ENCODE results near the gene KCNH6. TPM values are rescaled to one million over a fixed set of nuclear protein-coding genes. Genes with fewer than 3 reads are reported as not detected.

The KCNH6 gene
- total RNA-seq, 8 experiments from 2014 or later, result 0.05 to 0.78 (median 0.11) TPM; not detected in 2

- H3K27ac ChIP-seq, result no peak overlapping the region
- WGBS, 10 experiments, result 50 to 100% (median 60%) methylated on average over 1 to 2 of the region's 11 CpGs; no CpG with 5 or more reads in 7 of the 10 experiments
- ATAC-seq (replicated peaks in 6 of 8), result no peak
- H3K4me1 ChIP-seq (replicated peaks in 1 of 2), result peaks cover 9 to 10% of the 10 kb centered on the region in 2 donors
- no peak overlapping the region for H3K4me3 ChIP-seq
- in situ Hi-C loops (cut with MboI; ENCODE audit: low pct_unique_long_range_greater_than_20kb in 2 of 9, low sequenced_read_pairs in 9 of 9, unreplicated experiment in 9 of 9), result no loop called here
Observed at GRCh38 chr17:63480826-63481487, 42.2 kb upstream of the KCNH6 start.

GRCh38 chr17:63481488-63481870 is 41.7 kb upstream of the KCNH6 start:
- WGBS, 10 experiments, result 68 to 93% (median 84%) methylated on average over 4 to 7 of the region's 16 CpGs; no CpG with 5 or more reads in 6 of the 10 experiments
- Histone ChIP-seq H3K4me3 (no peak overlapping the region), H3K4me1 (replicated peaks in 1 of 2) (peaks cover 6 to 8% of the 10 kb centered on the region in 2 donors), H3K27ac (no peak overlapping the region)
- no peak for ATAC-seq (replicated peaks in 6 of 8)
- in situ Hi-C loops (cut with MboI; ENCODE audit: low pct_unique_long_range_greater_than_20kb in 2 of 9, low sequenced_read_pairs in 9 of 9, unreplicated experiment in 9 of 9), result no loop called here

- in situ Hi-C loops (cut with MboI; ENCODE audit: low pct_unique_long_range_greater_than_20kb in 2 of 9, low sequenced_read_pairs in 9 of 9, unreplicated experiment in 9 of 9), result no loop called here
- WGBS, 10 experiments, result 14 to 95% methylated on average over 1 to 7 of the region's 16 CpGs; no CpG with 5 or more reads in 8 of the 10 experiments
- no peak for ATAC-seq (replicated peaks in 6 of 8)
- no peak overlapping the region for H3K27ac ChIP-seq
- peaks cover 6 to 8% of the 10 kb centered on the region in 2 donors for H3K4me1 ChIP-seq (replicated peaks in 1 of 2)
- H3K4me3 ChIP-seq, result no peak overlapping the region
Observed at GRCh38 chr17:63482509-63482908, 40.6 kb upstream of the KCNH6 start.

GRCh38 chr17:63483038-63483437 is 40.1 kb upstream of the KCNH6 start:
- no peak for ATAC-seq (replicated peaks in 6 of 8)
- Histone ChIP-seq H3K4me3 (no peak overlapping the region), H3K27ac (no peak overlapping the region), H3K4me1 (replicated peaks in 1 of 2) (peaks cover under 1 to 2% of the 10 kb centered on the region in 2 donors)
- WGBS, 10 experiments, result 50 to 90% (median 61%) methylated on average over 1 to 5 of the region's 10 CpGs; no CpG with 5 or more reads in 4 of the 10 experiments
- in situ Hi-C loops (cut with MboI; ENCODE audit: low pct_unique_long_range_greater_than_20kb in 2 of 9, low sequenced_read_pairs in 9 of 9, unreplicated experiment in 9 of 9), result no loop called here

- WGBS, 10 experiments, result 60 to 100% (median 80%) methylated on average over 1 to 3 of the region's 16 CpGs; no CpG with 5 or more reads in 4 of the 10 experiments
- H3K4me3 ChIP-seq, result no peak overlapping the region
- H3K27ac ChIP-seq, result no peak overlapping the region
- no peaks in the 10 kb centered on the region for H3K4me1 ChIP-seq (replicated peaks in 1 of 2)
- in situ Hi-C loops (cut with MboI; ENCODE audit: low pct_unique_long_range_greater_than_20kb in 2 of 9, low sequenced_read_pairs in 9 of 9, unreplicated experiment in 9 of 9), result no loop called here
- ATAC-seq (replicated peaks in 6 of 8), result no peak
Observed at GRCh38 chr17:63483655-63484575, 39.2 kb upstream of the KCNH6 start.

GRCh38 chr17:63486317-63487013 is 36.7 kb upstream of the KCNH6 start:
- H3K27ac ChIP-seq, result no peak overlapping the region
- ATAC-seq (replicated peaks in 6 of 8), result peak in 2 of 8 experiments; percentile 36 to 38
- H3K4me1 ChIP-seq (replicated peaks in 1 of 2), result no peaks in the 10 kb centered on the region
- no peak overlapping the region for H3K4me3 ChIP-seq
- in situ Hi-C loops (cut with MboI; ENCODE audit: low pct_unique_long_range_greater_than_20kb in 2 of 9, low sequenced_read_pairs in 9 of 9, unreplicated experiment in 9 of 9), result no loop called here
- 60 to 100% (median 90%) methylated on average over 1 to 10 of the region's 12 CpGs; no CpG with 5 or more reads in 3 of the 10 experiments for WGBS, 10 experiments

GRCh38 chr17:63487014-63487339 is 36.2 kb upstream of the KCNH6 start:
- in situ Hi-C loops (cut with MboI; ENCODE audit: low pct_unique_long_range_greater_than_20kb in 2 of 9, low sequenced_read_pairs in 9 of 9, unreplicated experiment in 9 of 9), result no loop called here
- H3K4me3 ChIP-seq, result no peak overlapping the region
- H3K4me1 ChIP-seq (replicated peaks in 1 of 2), result no peaks in the 10 kb centered on the region
- no peak for ATAC-seq (replicated peaks in 6 of 8)
- H3K27ac ChIP-seq, result no peak overlapping the region
- 75 to 100% (median 81%) methylated on average over 1 to 6 of the region's 11 CpGs; no CpG with 5 or more reads in 6 of the 10 experiments for WGBS, 10 experiments

GRCh38 chr17:63488851-63489250 is 34.3 kb upstream of the KCNH6 start:
- no peak for ATAC-seq (replicated peaks in 6 of 8)
- Histone ChIP-seq H3K4me1 (replicated peaks in 1 of 2) (no peaks in the 10 kb centered on the region), H3K27ac (no peak overlapping the region), H3K4me3 (no peak overlapping the region)
- 90 to 100% (median 93%) methylated on average over 2 to 6 of the region's 10 CpGs; no CpG with 5 or more reads in 7 of the 10 experiments for WGBS, 10 experiments
- in situ Hi-C loops (cut with MboI; ENCODE audit: low pct_unique_long_range_greater_than_20kb in 2 of 9, low sequenced_read_pairs in 9 of 9, unreplicated experiment in 9 of 9), result no loop called here

GRCh38 chr17:63489291-63489690 is 33.9 kb upstream of the KCNH6 start:
- ATAC-seq (replicated peaks in 6 of 8), result no peak
- Histone ChIP-seq H3K4me3 (no peak overlapping the region), H3K27ac (no peak overlapping the region), H3K4me1 (replicated peaks in 1 of 2) (no peaks in the 10 kb centered on the region)
- WGBS, 10 experiments, result 50 to 83% (median 63%) methylated on average over 1 to 4 of the region's 6 CpGs; no CpG with 5 or more reads in 6 of the 10 experiments
- in situ Hi-C loops (cut with MboI; ENCODE audit: low pct_unique_long_range_greater_than_20kb in 2 of 9, low sequenced_read_pairs in 9 of 9, unreplicated experiment in 9 of 9), result no loop called here

- no peak overlapping the region for H3K27ac ChIP-seq
- in situ Hi-C loops (cut with MboI; ENCODE audit: low pct_unique_long_range_greater_than_20kb in 2 of 9, low sequenced_read_pairs in 9 of 9, unreplicated experiment in 9 of 9), result no loop called here
- WGBS, 10 experiments, result 31 to 100% (median 50%) methylated on average over 1 to 5 of the region's 10 CpGs; no CpG with 5 or more reads in 3 of the 10 experiments
- H3K4me1 ChIP-seq (replicated peaks in 1 of 2), result no peaks in the 10 kb centered on the region
- ATAC-seq (replicated peaks in 6 of 8), result no peak
- no peak overlapping the region for H3K4me3 ChIP-seq
Observed at GRCh38 chr17:63490329-63490728, 32.8 kb upstream of the KCNH6 start.

- in situ Hi-C loops (cut with MboI; ENCODE audit: low pct_unique_long_range_greater_than_20kb in 2 of 9, low sequenced_read_pairs in 9 of 9, unreplicated experiment in 9 of 9), result no loop called here
- Histone ChIP-seq H3K27ac (no peak overlapping the region), H3K4me1 (replicated peaks in 1 of 2) (no peaks in the 10 kb centered on the region), H3K4me3 (no peak overlapping the region)
- WGBS, 10 experiments, result 0 to 100% (median 83%) methylated on average over 1 to 11 of the region's 22 CpGs; no CpG with 5 or more reads in 1 of the 10 experiments
- no peak for ATAC-seq (replicated peaks in 6 of 8)
Observed at GRCh38 chr17:63490858-63491400, 32.2 kb upstream of the KCNH6 start.

GRCh38 chr17:63491413-63491812 is 31.7 kb upstream of the KCNH6 start:
- 0 to 100% (median 67%) methylated on average over 1 of the region's 8 CpGs; no CpG with 5 or more reads in 7 of the 10 experiments for WGBS, 10 experiments
- Histone ChIP-seq H3K27ac (no peak overlapping the region), H3K4me1 (replicated peaks in 1 of 2) (no peaks in the 10 kb centered on the region), H3K4me3 (no peak overlapping the region)
- ATAC-seq (replicated peaks in 6 of 8), result no peak
- in situ Hi-C loops (cut with MboI; ENCODE audit: low pct_unique_long_range_greater_than_20kb in 2 of 9, low sequenced_read_pairs in 9 of 9, unreplicated experiment in 9 of 9), result no loop called here

Measured in motor neuron (in vitro differentiated cells).